NCI-H1048 (cell line): ENCODE data around the gene NCAM1.
"Not testable (repeated sequence)": the region's sequence is repeated elsewhere in the genome, so short reads cannot be mapped to it uniquely, and the experiment has no call there.

Source experiments
- DNase-seq: peaks from one replicate; lab custom pipeline; 2025; lab: John Stamatoyannopoulos, UW

Gene NCAM1

GRCh38 chr11:112961146-112961668 lies at the start of gene NCAM1:
Gene NCAM1 (plus strand): TSS chr11:112961420.
- DNase-seq = peak; percentile 71

- DNase-seq = no peak
These were observed 38.6 kb upstream of the NCAM1 start for GRCh38 chr11:112922606-112923005.

GRCh38 chr11:112924836-112925235 lies 36.4 kb upstream of the NCAM1 start:
- DNase-seq = not testable (repeated sequence)

- DNase-seq = no peak
These were observed 35.5 kb upstream of the NCAM1 start for GRCh38 chr11:112925516-112926310.

GRCh38 chr11:112928136-112928535 lies 33.1 kb upstream of the NCAM1 start:
- DNase-seq = no peak

GRCh38 chr11:112929432-112929831 lies 31.8 kb upstream of the NCAM1 start:
- DNase-seq = no peak

- no peak for DNase-seq
These were observed 29.5 kb upstream of the NCAM1 start for GRCh38 chr11:112931703-112932102.

- DNase-seq = no peak
These were observed 28.6 kb upstream of the NCAM1 start for GRCh38 chr11:112932593-112932992.

- DNase-seq = no peak
These were observed 27.2 kb upstream of the NCAM1 start for GRCh38 chr11:112933970-112934369.

- no peak for DNase-seq
These were observed 20.1 kb upstream of the NCAM1 start for GRCh38 chr11:112941104-112941503.

GRCh38 chr11:112942966-112943643 lies 18.1 kb upstream of the NCAM1 start:
- no peak for DNase-seq

- no peak for DNase-seq
These were observed 14.4 kb upstream of the NCAM1 start for GRCh38 chr11:112946866-112947265.

GRCh38 chr11:112949781-112950575 lies 11.2 kb upstream of the NCAM1 start:
- no peak for DNase-seq

GRCh38 chr11:112958670-112959069 lies 2.5 kb upstream of the NCAM1 start:
- DNase-seq = no peak

- no peak for DNase-seq
These were observed 745 bp downstream of the NCAM1 start for GRCh38 chr11:112961751-112962578.

GRCh38 chr11:112962579-112963367 lies 1.6 kb downstream of the NCAM1 start:
- peak; percentile 47 for DNase-seq

- no peak for DNase-seq
These were observed 2.2 kb downstream of the NCAM1 start for GRCh38 chr11:112963368-112963955.

- DNase-seq = no peak
These were observed 4.4 kb downstream of the NCAM1 start for GRCh38 chr11:112965656-112966055.

GRCh38 chr11:112966561-112966960 lies 5.3 kb downstream of the NCAM1 start:
- DNase-seq = no peak

- no peak for DNase-seq
These were observed 5.9 kb downstream of the NCAM1 start for GRCh38 chr11:112967082-112967481.
